NCI-H1694 treated with DMSO at 0.1 percent for 48 hours (cell line): Measurements from ENCODE around the gene WDFY2.

Source experiments
- DNase-seq: peaks from one replicate; lab custom pipeline; 2025; lab: John Stamatoyannopoulos, UW

Gene WDFY2

GRCh38 chr13:51771418-51772104 lies 187.3 kb downstream of the WDFY2 start:
- no peak for DNase-seq

GRCh38 chr13:51772105-51772455 lies 187.8 kb downstream of the WDFY2 start:
- no peak for DNase-seq

DNA sequence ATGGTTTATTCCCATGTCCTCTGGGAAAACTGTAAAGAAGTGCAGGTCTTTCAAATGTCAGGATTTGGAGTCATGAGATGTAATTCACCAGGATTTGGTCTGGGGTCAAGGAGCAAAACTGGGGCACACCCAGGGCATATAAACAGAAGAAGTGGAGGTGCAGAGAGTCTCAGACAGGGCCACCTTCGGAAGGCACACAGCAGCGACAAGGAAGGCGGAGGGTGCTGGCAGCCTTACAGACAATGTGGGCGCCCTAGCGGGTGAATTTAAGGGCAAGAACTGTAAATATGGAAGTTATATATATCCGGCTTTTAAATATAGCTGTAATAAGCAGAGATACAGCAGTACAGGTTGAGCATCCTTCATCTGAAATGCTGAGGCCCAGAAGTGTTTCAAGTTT lies 188.5 kb downstream of the WDFY2 start:
- no peak for DNase-seq

DNA sequence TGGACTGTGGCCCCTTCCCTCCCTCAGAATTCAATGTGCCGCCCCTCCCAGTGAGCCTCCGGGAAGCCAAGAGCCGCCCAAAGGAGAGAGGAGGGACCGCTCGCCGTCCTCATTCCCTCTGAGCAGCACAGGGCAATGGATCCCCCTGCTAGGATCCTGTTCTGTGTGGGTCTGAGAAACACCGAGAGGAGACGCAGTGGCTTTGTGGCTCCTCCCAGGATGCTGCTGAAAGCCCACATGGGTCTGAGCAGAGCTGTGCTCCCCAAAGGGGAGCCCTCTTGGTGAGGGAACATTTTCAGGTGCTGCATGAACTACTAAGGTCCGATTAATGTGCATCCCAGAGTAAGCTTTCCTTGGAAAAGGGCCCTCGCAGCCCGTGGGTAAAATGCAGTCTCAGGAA lies 189.3 kb downstream of the WDFY2 start:
- no peak for DNase-seq

DNA sequence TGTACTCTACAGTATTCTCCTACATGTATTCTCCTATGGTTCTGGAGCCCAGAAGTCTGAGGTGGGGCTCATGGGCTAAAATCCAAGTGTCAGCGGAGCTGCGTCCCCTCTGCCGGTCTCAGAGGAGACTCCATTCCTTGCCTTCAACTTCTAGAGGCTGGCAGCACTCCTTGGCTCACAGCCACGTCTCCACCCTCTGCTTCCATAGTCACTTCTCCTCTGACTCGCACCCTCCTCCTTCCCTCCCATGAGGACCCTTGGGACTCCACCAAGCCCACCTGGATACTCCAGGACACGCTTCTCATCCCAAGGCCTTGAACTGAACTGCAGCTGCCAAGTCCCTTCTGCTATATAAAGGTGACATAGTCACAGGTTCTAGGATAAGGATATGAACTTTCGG lies 191.9 kb downstream of the WDFY2 start:
- DNase-seq, result no peak

- no peak for DNase-seq
Observed at GRCh38 chr13:51777921-51778320, 193.7 kb downstream of the WDFY2 start.

GRCh38 chr13:51778392-51778791 lies 194.1 kb downstream of the WDFY2 start:
- DNase-seq, result no peak

DNA sequence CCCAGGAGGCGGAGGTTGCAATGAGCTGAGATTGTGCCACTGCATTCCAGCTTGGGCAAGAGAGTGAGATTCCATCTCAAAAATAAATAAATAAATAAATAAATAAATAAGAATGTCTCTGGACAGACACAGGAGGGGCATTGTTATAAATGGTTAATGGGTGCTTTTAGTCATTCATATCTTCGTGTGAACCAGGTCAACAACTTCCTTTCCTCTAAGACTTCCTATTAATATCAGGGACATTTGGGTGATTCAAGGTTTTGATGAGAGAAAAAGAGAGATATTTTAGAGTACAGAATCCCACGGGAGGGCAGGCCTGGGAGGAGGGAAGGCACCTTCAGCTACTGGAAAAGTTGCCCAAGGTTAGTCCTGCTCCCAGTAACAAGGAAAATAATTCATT lies 195.8 kb downstream of the WDFY2 start:
- DNase-seq, result no peak

DNA sequence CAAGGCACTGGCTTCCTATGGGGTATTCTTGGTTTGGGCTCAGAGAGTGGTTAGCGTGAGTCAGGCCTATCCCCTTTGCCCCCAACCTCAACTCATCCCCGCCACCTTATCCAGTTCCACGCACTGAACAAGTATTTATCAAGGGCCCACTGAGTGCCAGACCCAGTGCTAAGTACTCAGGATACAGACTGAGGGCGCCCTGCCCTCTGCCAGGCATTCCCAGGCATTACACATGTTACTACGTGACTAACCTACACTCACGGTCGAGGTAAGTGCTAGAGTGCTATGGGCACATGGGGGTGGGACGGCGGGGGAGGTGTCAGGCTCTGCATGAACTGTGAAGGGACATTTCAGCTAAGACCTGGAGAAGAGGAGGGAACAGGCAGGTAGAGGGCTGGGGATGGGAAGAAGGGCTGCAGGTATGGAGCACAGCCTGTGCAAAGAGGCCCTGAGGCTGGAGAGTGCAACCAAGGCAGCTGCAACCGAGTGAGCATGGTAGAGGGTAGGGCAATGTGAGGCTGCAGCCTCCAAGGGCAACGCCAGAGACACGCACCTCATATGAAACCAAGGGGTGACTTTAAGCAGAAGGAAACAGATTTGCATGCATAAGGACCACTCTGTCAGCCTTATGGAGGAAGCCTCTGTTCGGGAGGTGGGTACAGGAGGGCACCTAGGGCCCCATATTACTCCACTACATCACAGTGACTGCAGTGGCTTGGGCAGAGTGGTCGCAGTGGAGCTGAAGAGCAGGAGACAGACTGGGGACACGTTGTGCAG lies 197.2 kb downstream of the WDFY2 start:
- no peak for DNase-seq

GRCh38 chr13:51782026-51782710 lies 197.9 kb downstream of the WDFY2 start:
- DNase-seq, result no peak

GRCh38 chr13:51783428-51784094 lies 199.3 kb downstream of the WDFY2 start:
- DNase-seq, result no peak

GRCh38 chr13:51784097-51784496 lies 199.8 kb downstream of the WDFY2 start:
- no peak for DNase-seq

GRCh38 chr13:51785712-51786424 lies 201.6 kb downstream of the WDFY2 start:
- peak; percentile 91 for DNase-seq

DNA sequence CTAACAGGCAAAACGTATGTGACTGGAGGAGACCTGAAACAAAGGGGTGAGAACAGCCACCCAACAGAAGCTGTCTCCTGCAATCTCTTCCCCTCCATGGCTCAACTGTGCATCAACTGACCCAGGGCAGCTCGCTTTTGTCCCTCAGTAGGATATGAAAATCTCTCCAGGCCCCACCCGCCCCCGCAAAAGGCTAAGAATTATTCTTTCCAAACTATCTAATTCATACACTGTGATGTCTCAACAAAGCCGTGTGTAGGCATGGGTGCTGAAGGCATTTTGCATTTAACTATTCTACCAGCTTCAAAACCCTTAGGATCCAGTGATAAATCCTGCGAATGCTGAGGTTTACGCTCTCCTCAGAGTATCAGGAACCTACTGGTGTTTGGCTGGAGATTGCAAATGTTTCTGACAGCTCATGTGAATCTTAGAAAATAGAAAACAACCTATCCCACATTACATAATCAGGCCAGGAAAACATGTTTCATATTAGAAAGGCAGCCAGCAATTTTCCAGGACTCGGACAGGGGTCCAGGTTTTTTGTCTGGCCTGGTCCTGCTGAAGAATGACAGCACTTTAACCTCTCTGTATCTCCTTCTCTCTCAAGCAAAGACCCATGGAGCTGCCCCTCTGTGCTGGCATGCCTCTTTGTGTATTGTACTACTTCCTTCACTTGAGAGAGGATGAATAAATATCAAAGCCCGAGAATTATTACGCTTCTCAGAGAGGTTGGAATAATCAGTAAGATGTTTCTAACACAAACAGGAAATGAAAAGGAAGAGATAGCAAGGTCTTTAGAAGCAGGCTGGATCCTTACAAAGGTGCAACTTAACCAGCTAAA lies 202.4 kb downstream of the WDFY2 start:
- DNase-seq, result peak; percentile 51

DNA sequence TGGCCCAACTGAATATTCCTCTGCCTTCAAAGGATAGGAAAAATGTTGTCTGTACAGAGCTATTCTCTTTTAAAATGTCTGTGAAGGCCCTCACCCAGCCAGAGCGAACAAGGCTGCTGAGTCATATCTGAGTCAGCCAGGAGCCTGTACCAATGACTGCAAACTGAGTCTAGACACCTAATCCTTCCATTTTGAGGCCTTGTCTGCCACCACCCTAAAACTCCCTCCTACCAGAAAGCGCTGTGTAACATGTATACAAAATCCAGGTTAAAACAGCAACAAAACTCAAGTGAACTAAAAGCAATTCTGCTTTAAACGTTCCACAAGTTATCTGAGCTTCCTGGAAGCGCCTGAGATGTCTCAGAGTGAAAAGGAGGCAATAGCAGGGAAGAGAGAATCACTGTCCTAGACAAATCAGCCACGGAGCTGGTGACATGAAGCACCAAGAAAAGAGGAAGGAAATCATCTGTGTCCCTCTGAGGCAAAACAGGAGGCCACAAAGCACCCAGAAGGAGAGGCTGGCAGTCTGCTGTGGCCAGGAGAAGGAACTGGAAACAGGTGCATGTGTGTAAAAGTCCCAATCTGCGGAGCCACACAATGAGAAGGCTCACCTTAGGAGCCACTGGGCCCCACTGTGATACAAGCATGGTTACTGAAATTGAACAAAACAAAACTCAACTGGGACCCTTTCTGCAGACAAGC lies 209.5 kb downstream of the WDFY2 start:
- DNase-seq, result no peak

- no peak for DNase-seq
Observed at GRCh38 chr13:51794964-51795363, 210.7 kb downstream of the WDFY2 start.

DNA sequence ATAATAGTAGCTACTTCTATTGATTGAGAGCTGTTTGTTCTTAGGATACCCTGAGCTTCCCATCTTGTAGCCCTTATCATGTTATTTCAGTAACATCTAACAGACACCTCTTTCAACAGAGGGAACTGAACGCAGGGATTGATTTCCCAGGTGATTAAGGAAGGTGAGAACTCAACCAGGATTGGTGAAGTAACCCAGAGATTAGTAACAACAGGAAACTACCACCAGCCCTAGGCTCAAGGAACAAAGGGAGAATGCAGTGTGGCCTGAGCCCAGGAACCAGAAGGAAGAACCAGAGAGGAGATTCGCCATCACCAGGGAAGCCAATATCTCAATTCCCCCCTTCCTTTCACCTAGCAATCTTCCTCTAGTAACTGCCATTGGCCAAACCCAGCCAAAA lies 211.2 kb downstream of the WDFY2 start:
- no peak for DNase-seq

DNA sequence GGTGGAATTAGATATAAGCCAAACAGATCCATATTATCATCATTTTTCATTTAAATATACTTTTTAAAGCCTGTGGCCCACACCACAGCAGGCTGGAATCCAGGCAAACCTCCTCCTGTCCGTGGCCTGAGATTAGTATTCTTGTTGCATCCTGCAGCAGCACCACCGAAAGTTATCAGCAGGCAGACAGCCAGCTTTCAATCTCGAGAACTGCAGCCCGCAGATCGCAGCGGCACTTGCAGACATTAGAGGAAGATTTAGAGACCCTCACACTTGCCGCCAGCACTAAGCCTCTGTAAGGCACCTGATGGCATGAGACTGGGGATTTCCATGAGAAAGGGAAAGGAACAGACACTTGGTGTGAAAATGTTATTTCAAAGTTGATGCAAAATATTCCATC lies 212.3 kb downstream of the WDFY2 start:
- no peak for DNase-seq

GRCh38 chr13:51797664-51798488 lies 213.6 kb downstream of the WDFY2 start:
- peak; percentile 86 for DNase-seq

- DNase-seq, result no peak
Observed at GRCh38 chr13:51799261-51799660, 215.0 kb downstream of the WDFY2 start.
